ENCODE measurements around the gene RUNX2. TPM values are rescaled to one million over a fixed set of nuclear protein-coding genes. Genes with fewer than 3 reads are reported as not detected.

The RUNX2 gene
- total and polyA plus RNA-seq, 3 experiments from 2014 or later: 16.1 to 25.8 (median 25.3) TPM

GRCh38 chr6:45491048-45491735 lies 163.1 kb downstream of the RUNX2 start:
- H3K4me3 Mint-ChIP-seq: no peak overlapping the region
- no peak overlapping the region for H3K4me3 ChIP-seq (ENCODE audit: low read length)

DNA sequence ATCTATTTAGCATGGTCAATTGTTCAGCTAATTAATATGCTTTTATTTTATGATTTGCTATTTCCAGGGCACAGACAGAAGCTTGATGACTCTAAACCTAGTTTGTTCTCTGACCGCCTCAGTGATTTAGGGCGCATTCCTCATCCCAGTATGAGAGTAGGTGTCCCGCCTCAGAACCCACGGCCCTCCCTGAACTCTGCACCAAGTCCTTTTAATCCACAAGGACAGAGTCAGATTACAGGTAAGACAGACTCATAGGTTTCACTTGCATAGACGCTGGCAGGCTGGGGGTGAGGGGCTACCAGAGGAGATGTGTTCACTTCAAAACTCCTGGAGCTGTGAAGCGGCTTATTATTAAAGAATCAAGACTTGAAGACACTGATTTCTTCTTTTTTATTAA lies 163.7 kb downstream of the RUNX2 start:
- H3K27me3 Mint-ChIP-seq: no peaks in the 10 kb centered on the region
- peaks cover 61 to 89% (median 63%) of the 10 kb centered on the region in 3 donors for H3K4me1 Mint-ChIP-seq
- ChIA-PET CTCF (no interaction called here), POLR2A (no interaction called here)
- H3K27ac Mint-ChIP-seq: no peak overlapping the region
- no peak overlapping the region for H3K4me3 Mint-ChIP-seq
- peaks cover 0 to 4% (median 3%) of the 10 kb centered on the region in 3 donors for H3K36me3 Mint-ChIP-seq
- H3K4me3 ChIP-seq (ENCODE audit: low read length): no peak overlapping the region
- no peak overlapping the region for H3K27ac ChIP-seq (ENCODE audit: low read depth, low read length)
- H3K27me3 ChIP-seq (ENCODE audit: insufficient read depth, low read length, poor library complexity, severe bottlenecking): no peaks in the 10 kb centered on the region
- H3K4me1 ChIP-seq (ENCODE audit: insufficient read depth, low read length): peaks cover 54% of the 10 kb centered on the region
- DNase-seq: no peak
- H3K36me3 ChIP-seq (ENCODE audit: insufficient read depth, low read length): no peaks in the 10 kb centered on the region
- H3K9me3 Mint-ChIP-seq: no peaks in the 10 kb centered on the region
- no peaks in the 10 kb centered on the region for H3K9me3 ChIP-seq (ENCODE audit: low read length)

More at GRCh38 chr6:45491048-45491735, 163.1 kb downstream of the RUNX2 start:
- H3K27ac Mint-ChIP-seq: peak overlapping the region in 3 of 8 donors; percentile 19 to 80 (median 44)
- DNase-seq: no peak
- no peaks in the 10 kb centered on the region for H3K27me3 ChIP-seq (ENCODE audit: insufficient read depth, low read length, poor library complexity, severe bottlenecking)
- H3K36me3 ChIP-seq (ENCODE audit: insufficient read depth, low read length): no peaks in the 10 kb centered on the region
- H3K27me3 Mint-ChIP-seq: no peaks in the 10 kb centered on the region
- peaks cover 47% of the 10 kb centered on the region for H3K4me1 ChIP-seq (ENCODE audit: insufficient read depth, low read length)
- H3K9me3 ChIP-seq (ENCODE audit: low read length): no peaks in the 10 kb centered on the region
- POLR2A ChIA-PET: no interaction called here
- peaks cover 59 to 87% (median 61%) of the 10 kb centered on the region in 3 donors for H3K4me1 Mint-ChIP-seq
- no peaks in the 10 kb centered on the region for H3K9me3 Mint-ChIP-seq
- CTCF ChIA-PET: no interaction called here
- no peak overlapping the region for H3K27ac ChIP-seq (ENCODE audit: low read depth, low read length)
- H3K36me3 Mint-ChIP-seq: peaks cover 0 to 4% (median 3%) of the 10 kb centered on the region in 3 donors

- H3K4me1 ChIP-seq (ENCODE audit: insufficient read depth, low read length): peaks cover 51% of the 10 kb centered on the region
- Mint-ChIP-seq H3K4me3 (peak overlapping the region in 3 of 7 donors; percentile 5 to 15 (median 13)), H3K4me1 (peaks cover 52 to 87% (median 53%) of the 10 kb centered on the region in 3 donors)
Observed at GRCh38 chr6:45493761-45494160, 165.6 kb downstream of the RUNX2 start.

GRCh38 chr6:45494416-45495135 lies 166.4 kb downstream of the RUNX2 start:
- DNase-seq: peak in 2 of 5 donors; percentile 19 to 37
- POLR2A ChIA-PET: no interaction called here
- peak overlapping the region in 7 of 8 donors; percentile 38 to 94 (median 68) for H3K27ac Mint-ChIP-seq

More at GRCh38 chr6:45493761-45494160, 165.6 kb downstream of the RUNX2 start:
- ChIA-PET CTCF (no interaction called here), POLR2A (no interaction called here)
- Histone ChIP-seq H3K4me3 (ENCODE audit: low read length) (no peak overlapping the region), H3K36me3 (ENCODE audit: insufficient read depth, low read length) (no peaks in the 10 kb centered on the region), H3K27ac (ENCODE audit: low read depth, low read length) (no peak overlapping the region), H3K27me3 (ENCODE audit: insufficient read depth, low read length, poor library complexity, severe bottlenecking) (no peaks in the 10 kb centered on the region), H3K9me3 (ENCODE audit: low read length) (no peaks in the 10 kb centered on the region)
- Mint-ChIP-seq H3K27ac (peak overlapping the region in 4 of 8 donors; percentile 27 to 90 (median 74)), H3K9me3 (no peaks in the 10 kb centered on the region), H3K27me3 (no peaks in the 10 kb centered on the region), H3K36me3 (peaks cover 3 to 9% (median 6%) of the 10 kb centered on the region in 3 donors)
- no peak for DNase-seq

GRCh38 chr6:45495429-45496084 lies 167.4 kb downstream of the RUNX2 start:
- H3K36me3 Mint-ChIP-seq: peaks cover 3 to 12% (median 10%) of the 10 kb centered on the region in 3 donors
- H3K4me1 Mint-ChIP-seq: peaks cover 42 to 79% (median 44%) of the 10 kb centered on the region in 3 donors
- no peaks in the 10 kb centered on the region for H3K9me3 Mint-ChIP-seq
- peaks cover 41% of the 10 kb centered on the region for H3K4me1 ChIP-seq (ENCODE audit: insufficient read depth, low read length)
- no peaks in the 10 kb centered on the region for H3K27me3 ChIP-seq (ENCODE audit: insufficient read depth, low read length, poor library complexity, severe bottlenecking)
- H3K27ac Mint-ChIP-seq: peak overlapping the region; percentile 52 to 94 (median 67)
- peak overlapping the region in 5 of 7 donors; percentile 31 to 66 (median 51) for H3K4me3 Mint-ChIP-seq
- H3K27me3 Mint-ChIP-seq: no peaks in the 10 kb centered on the region
- POLR2A ChIA-PET: interaction anchor here (0.5 kb wide), 1 partner anchor 67 kb away, joined by 3 read pairs; no protein-coding TSS in a partner anchor
- peak in 4 of 5 donors; percentile 3 to 44 (median 28) for DNase-seq
- no peak overlapping the region for H3K4me3 ChIP-seq (ENCODE audit: low read length)
- H3K9me3 ChIP-seq (ENCODE audit: low read length): no peaks in the 10 kb centered on the region
- no peaks in the 10 kb centered on the region for H3K36me3 ChIP-seq (ENCODE audit: insufficient read depth, low read length)
- CTCF ChIA-PET: interaction anchor here (1.5 kb wide), 1 partner anchor 73 kb away, joined by 4 read pairs; no protein-coding TSS in a partner anchor
- no peak overlapping the region for H3K27ac ChIP-seq (ENCODE audit: low read depth, low read length)

More at GRCh38 chr6:45494416-45495135, 166.4 kb downstream of the RUNX2 start:
- H3K4me3 ChIP-seq (ENCODE audit: low read length): no peak overlapping the region
- no peak overlapping the region for H3K27ac ChIP-seq (ENCODE audit: low read depth, low read length)
- Mint-ChIP-seq H3K27me3 (no peaks in the 10 kb centered on the region), H3K9me3 (no peaks in the 10 kb centered on the region), H3K36me3 (peaks cover 3 to 9% (median 8%) of the 10 kb centered on the region in 3 donors), H3K4me1 (peaks cover 46 to 82% (median 47%) of the 10 kb centered on the region in 3 donors), H3K4me3 (peak overlapping the region in 4 of 7 donors; percentile 1 to 59 (median 32))
- H3K4me1 ChIP-seq (ENCODE audit: insufficient read depth, low read length): peaks cover 45% of the 10 kb centered on the region
- H3K27me3 ChIP-seq (ENCODE audit: insufficient read depth, low read length, poor library complexity, severe bottlenecking): no peaks in the 10 kb centered on the region
- H3K9me3 ChIP-seq (ENCODE audit: low read length): no peaks in the 10 kb centered on the region
- no peaks in the 10 kb centered on the region for H3K36me3 ChIP-seq (ENCODE audit: insufficient read depth, low read length)
- CTCF ChIA-PET: interaction anchor here (1.5 kb wide), 1 partner anchor 73 kb away, joined by 4 read pairs; no protein-coding TSS in a partner anchor

DNA sequence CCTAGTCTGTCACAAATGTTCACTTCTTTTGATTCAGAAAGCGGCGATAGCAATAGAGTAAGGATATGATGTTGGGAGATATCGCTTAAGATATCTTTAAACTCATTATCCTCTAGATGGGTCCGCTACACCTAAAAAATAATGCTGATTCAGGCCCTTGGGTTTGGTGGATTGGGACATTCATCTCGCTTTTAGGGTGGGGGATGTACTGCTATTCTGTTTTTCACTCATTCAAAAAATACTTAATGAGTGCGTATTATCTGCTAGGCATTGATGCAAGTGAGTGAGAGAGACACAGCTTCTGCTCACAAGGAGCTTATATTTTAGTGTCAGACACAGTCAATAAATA lies 167.9 kb downstream of the RUNX2 start:
- Mint-ChIP-seq H3K27me3 (no peaks in the 10 kb centered on the region), H3K4me1 (peaks cover 42 to 77% (median 44%) of the 10 kb centered on the region in 3 donors), H3K27ac (peak overlapping the region in 6 of 8 donors; percentile 52 to 94 (median 74)), H3K4me3 (peak overlapping the region in 5 of 7 donors; percentile 6 to 66 (median 51)), H3K9me3 (no peaks in the 10 kb centered on the region), H3K36me3 (peaks cover 3 to 13% (median 10%) of the 10 kb centered on the region in 3 donors)
- POLR2A ChIA-PET: no interaction called here
- no peaks in the 10 kb centered on the region for H3K27me3 ChIP-seq (ENCODE audit: insufficient read depth, low read length, poor library complexity, severe bottlenecking)
- DNase-seq: no peak
- no peaks in the 10 kb centered on the region for H3K9me3 ChIP-seq (ENCODE audit: low read length)
- CTCF ChIA-PET: interaction anchor here (1.5 kb wide), 1 partner anchor 74 kb away, joined by 4 read pairs; no protein-coding TSS in a partner anchor
- H3K27ac ChIP-seq (ENCODE audit: low read depth, low read length): no peak overlapping the region
- H3K36me3 ChIP-seq (ENCODE audit: insufficient read depth, low read length): no peaks in the 10 kb centered on the region
- peaks cover 41% of the 10 kb centered on the region for H3K4me1 ChIP-seq (ENCODE audit: insufficient read depth, low read length)
- no peak overlapping the region for H3K4me3 ChIP-seq (ENCODE audit: low read length)

DNA sequence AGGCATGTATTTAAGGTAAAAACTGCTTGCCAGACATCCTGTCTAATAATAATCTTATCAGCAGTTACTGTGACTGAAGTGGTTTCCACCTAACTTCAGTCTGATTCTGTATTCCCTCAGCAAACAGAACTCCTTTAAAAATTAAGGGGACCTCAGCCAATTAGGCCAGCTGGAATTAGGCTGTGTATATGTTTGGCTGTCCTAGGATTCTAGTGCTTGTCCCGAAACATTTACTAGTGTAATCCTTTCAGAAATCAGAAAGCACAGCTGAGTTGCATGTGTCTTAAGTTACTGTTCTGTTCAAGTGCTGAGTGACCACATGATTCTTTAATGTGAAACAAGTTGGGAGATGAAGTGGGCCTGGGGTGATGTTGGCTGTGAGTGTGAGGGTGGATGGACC lies 170.5 kb downstream of the RUNX2 start:
- Histone ChIP-seq H3K9me3 (ENCODE audit: low read length) (no peaks in the 10 kb centered on the region), H3K4me1 (ENCODE audit: insufficient read depth, low read length) (peaks cover 41% of the 10 kb centered on the region), H3K36me3 (ENCODE audit: insufficient read depth, low read length) (no peaks in the 10 kb centered on the region), H3K27ac (ENCODE audit: low read depth, low read length) (no peak overlapping the region), H3K4me3 (ENCODE audit: low read length) (no peak overlapping the region), H3K27me3 (ENCODE audit: insufficient read depth, low read length, poor library complexity, severe bottlenecking) (no peaks in the 10 kb centered on the region)
- peaks cover 6 to 24% (median 10%) of the 10 kb centered on the region in 3 donors for H3K36me3 Mint-ChIP-seq
- no peak overlapping the region for H3K4me3 Mint-ChIP-seq
- peaks cover 40 to 83% (median 44%) of the 10 kb centered on the region in 3 donors for H3K4me1 Mint-ChIP-seq
- H3K27me3 Mint-ChIP-seq: no peaks in the 10 kb centered on the region
- POLR2A ChIA-PET: no interaction called here
- no peak for DNase-seq
- H3K9me3 Mint-ChIP-seq: no peaks in the 10 kb centered on the region
- CTCF ChIA-PET: no interaction called here
- H3K27ac Mint-ChIP-seq: peak overlapping the region in 3 of 8 donors; percentile 21 to 67 (median 41)

All from CD8-positive, alpha-beta memory T cell (primary cell).